Bronchial epithelial cell (primary cell): Measurements from ENCODE around the gene PTPN4. TPM values are rescaled to one million over a fixed set of nuclear protein-coding genes. Genes with fewer than 3 reads are reported as not detected.

Source experiments
- DNase-seq: peaks from one replicate; pipeline ENCODE4 v3.0.0-alpha.2; 2010; ENCODE audit warnings: low read depth
- FAIRE-seq: peaks from 2 replicates; lab custom pipeline; 2011; peaks lifted over from hg19 to GRCh38; lab: Jason Lieb, UNC
- H3K27me3 ChIP-seq: 2 replicates; pipeline ENCODE4 v1.5.1; 2011; ENCODE audit warnings: low read length; ENCODE audit not compliant: control insufficient read depth, insufficient read depth
- H3K36me3 ChIP-seq: 2 replicates; pipeline ENCODE4 v1.5.1; 2011; ENCODE audit warnings: low read length; ENCODE audit not compliant: control insufficient read depth, insufficient read depth
- H3K4me3 ChIP-seq: 2 replicates; pipeline ENCODE4 v1.5.1; 2011; ENCODE audit warnings: mild to moderate bottlenecking, low read depth, low read length, control low read depth
- CTCF ChIP-seq: IDR thresholded peaks from 2 replicates; pipeline ENCODE4 v1.5.1; 2011; ENCODE audit warnings: mild to moderate bottlenecking, moderate library complexity, low read length, control low read depth, inconsistent platforms; ENCODE audit not compliant: insufficient read depth, severe bottlenecking
- total RNA-seq: library from RNA; depleted of rRNA; stranded (reverse); fragments of >200 nt; gene quantifications from 2 replicates; pipeline ENCODE4 v1.2.1, GENCODE V29; 2014

PTPN4 gene, protein sequence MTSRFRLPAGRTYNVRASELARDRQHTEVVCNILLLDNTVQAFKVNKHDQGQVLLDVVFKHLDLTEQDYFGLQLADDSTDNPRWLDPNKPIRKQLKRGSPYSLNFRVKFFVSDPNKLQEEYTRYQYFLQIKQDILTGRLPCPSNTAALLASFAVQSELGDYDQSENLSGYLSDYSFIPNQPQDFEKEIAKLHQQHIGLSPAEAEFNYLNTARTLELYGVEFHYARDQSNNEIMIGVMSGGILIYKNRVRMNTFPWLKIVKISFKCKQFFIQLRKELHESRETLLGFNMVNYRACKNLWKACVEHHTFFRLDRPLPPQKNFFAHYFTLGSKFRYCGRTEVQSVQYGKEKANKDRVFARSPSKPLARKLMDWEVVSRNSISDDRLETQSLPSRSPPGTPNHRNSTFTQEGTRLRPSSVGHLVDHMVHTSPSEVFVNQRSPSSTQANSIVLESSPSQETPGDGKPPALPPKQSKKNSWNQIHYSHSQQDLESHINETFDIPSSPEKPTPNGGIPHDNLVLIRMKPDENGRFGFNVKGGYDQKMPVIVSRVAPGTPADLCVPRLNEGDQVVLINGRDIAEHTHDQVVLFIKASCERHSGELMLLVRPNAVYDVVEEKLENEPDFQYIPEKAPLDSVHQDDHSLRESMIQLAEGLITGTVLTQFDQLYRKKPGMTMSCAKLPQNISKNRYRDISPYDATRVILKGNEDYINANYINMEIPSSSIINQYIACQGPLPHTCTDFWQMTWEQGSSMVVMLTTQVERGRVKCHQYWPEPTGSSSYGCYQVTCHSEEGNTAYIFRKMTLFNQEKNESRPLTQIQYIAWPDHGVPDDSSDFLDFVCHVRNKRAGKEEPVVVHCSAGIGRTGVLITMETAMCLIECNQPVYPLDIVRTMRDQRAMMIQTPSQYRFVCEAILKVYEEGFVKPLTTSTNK
- 20.5 and 34.2 TPM in 2 replicates for total RNA-seq

GRCh38 chr2:119759451-119760236 is at the start of gene PTPN4:
Gene PTPN4, plus strand, starts transcription at chr2:119759922. Its CDS starts 49,932 bp downstream, at chr2:119809854.
- Histone ChIP-seq H3K36me3 (no peaks in the 10 kb centered on the region), H3K4me3 (peak within 1 kb of the TSS; percentile 88), H3K27me3 (no peaks in the 10 kb centered on the region)
- no peak for TF ChIP-seq CTCF
- FAIRE-seq (no peak), DNase-seq (peak; percentile 96)

DNA sequence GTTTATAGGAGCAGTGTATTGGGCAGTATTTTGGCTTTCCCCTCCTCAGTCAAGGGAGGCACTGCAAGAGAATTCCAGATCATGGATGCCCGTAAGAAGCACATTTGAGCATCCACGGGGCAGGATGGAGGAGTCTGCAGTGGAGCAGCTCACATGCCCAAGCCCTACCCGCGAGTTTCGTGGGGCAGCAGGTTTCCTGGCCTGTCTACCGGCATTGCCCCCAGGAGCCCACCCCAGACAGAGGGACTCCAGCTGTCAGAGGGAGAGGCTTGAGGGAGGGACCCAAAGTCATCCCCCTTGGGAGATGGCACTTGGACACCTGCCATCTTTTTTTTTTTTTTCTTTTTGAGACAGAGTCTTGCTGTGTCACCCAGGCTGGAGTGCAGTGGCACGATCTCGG is 49.4 kb upstream of the PTPN4 start:
- FAIRE-seq (no peak), DNase-seq (no peak)
- H3K36me3 ChIP-seq, result no peaks in the 10 kb centered on the region
- H3K4me3 ChIP-seq, result no peak overlapping the region
- no peaks in the 10 kb centered on the region for H3K27me3 ChIP-seq
- no peak for TF ChIP-seq CTCF

- DNase-seq, result no peak
- Histone ChIP-seq H3K27me3 (no peaks in the 10 kb centered on the region), H3K36me3 (no peaks in the 10 kb centered on the region), H3K4me3 (no peak overlapping the region)
- TF ChIP-seq CTCF, result no peak
- FAIRE-seq, result no peak
These were observed 48.4 kb upstream of the PTPN4 start for GRCh38 chr2:119711352-119711751.

- Histone ChIP-seq H3K36me3 (no peaks in the 10 kb centered on the region), H3K27me3 (no peaks in the 10 kb centered on the region), H3K4me3 (no peak overlapping the region)
- no peak for TF ChIP-seq CTCF
- FAIRE-seq, result no peak
- no peak for DNase-seq
These were observed 47.2 kb upstream of the PTPN4 start for GRCh38 chr2:119712571-119712970.

GRCh38 chr2:119713819-119714490 is 45.8 kb upstream of the PTPN4 start:
- Histone ChIP-seq H3K4me3 (no peak overlapping the region), H3K27me3 (no peaks in the 10 kb centered on the region), H3K36me3 (no peaks in the 10 kb centered on the region)
- no peak for TF ChIP-seq CTCF
- FAIRE-seq (peak; percentile 94), DNase-seq (no peak)
